T-helper 2 cell treated with Interferon-gamma antibody and Interleukin-4, amounts not matched to agents 5 μg/mL and 100 μg/mL, for 36 hours (primary cell): ENCODE data around the gene AVL9.
"Not testable (repeated sequence)": the region's sequence is repeated elsewhere in the genome, so short reads cannot be mapped to it uniquely, and the experiment has no call there.

Experiments used
- DNase-seq: peaks from one replicate; pipeline ENCODE4 v3.0.0; 2021; ENCODE audit warnings: low spot score
- H3K27ac Mint-ChIP-seq: one replicate; pipeline ENCODE4 v1.8.0; 2021; ENCODE audit warnings: mild to moderate bottlenecking, mixed read lengths
- H3K27me3 Mint-ChIP-seq: one replicate; pipeline ENCODE4 v1.8.0; 2021; ENCODE audit warnings: low read depth, mixed read lengths
- H3K36me3 Mint-ChIP-seq: one replicate; pipeline ENCODE4 v1.8.0; 2021; ENCODE audit warnings: low read depth, mixed read lengths
- H3K4me1 Mint-ChIP-seq: one replicate; pipeline ENCODE4 v1.8.0; 2021; ENCODE audit warnings: low read depth, mixed read lengths
- H3K4me3 Mint-ChIP-seq: one replicate; pipeline ENCODE4 v1.8.0; 2022; ENCODE audit warnings: mild to moderate bottlenecking, moderate library complexity, mixed read lengths
- H3K9me3 Mint-ChIP-seq: one replicate; pipeline ENCODE4 v1.8.0; 2021; ENCODE audit warnings: mixed read lengths

Gene AVL9

DNA sequence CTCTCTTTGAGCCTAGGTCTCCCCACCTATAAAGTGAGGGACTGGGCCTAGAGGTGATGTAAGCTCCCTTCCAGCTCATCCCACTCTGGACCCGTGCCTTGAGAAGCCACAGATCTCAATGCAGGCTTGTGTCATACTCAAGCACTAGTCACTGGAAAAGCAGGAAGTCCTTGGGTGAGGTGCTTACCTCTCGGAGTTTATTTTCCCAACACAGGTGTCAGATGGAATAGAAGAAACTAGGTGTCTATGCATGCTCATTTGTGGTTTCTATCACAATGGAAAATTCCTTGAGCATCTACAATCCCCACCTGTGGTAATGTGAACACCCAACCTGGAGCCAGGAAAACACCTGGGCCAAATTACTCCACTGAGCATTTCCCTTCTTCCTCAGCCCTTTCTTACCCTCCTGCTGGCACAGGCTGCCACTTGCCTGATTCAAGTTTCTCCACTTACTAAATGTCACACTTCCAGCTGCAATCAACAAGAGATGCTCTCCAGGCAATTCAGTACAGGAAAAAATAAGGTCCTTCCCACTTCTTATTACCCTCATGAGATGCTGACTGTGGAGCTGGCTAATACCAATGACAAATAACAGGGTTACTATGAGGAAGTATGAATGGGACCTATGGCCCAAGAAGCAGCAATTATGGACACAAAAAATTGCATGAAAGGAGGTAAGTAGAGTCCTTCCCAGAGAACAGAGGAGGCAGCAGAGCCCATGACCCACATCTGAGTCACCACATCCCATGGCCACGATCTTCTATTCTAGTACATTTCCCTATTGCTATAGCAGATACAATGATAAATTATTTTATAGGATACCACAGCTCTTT lies 18.3 kb upstream of the AVL9 start:
- Mint-ChIP-seq H3K9me3 (no peaks in the 10 kb centered on the region), H3K27ac (no peak overlapping the region), H3K36me3 (no peaks in the 10 kb centered on the region), H3K27me3 (no peaks in the 10 kb centered on the region), H3K4me1 (no peaks in the 10 kb centered on the region), H3K4me3 (no peak overlapping the region)
- DNase-seq, result no peak

DNA sequence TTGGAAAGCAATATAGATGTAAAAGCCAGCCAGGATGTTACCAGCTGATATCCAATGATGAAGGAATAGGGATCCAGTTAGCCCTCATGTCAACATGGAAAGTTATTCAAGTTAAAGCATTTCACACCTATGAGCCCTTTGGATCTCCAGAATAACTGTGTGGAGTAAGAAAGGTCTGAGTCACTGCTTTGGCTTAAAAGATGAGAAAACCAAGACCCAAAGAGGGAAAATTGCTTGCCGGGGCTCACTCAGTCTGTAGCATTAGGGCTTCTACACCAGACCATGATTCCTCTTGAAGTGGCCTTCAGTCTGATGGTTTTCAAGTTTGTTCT lies 17.7 kb upstream of the AVL9 start:
- no peak overlapping the region for H3K4me3 Mint-ChIP-seq
- H3K27me3 Mint-ChIP-seq, result no peaks in the 10 kb centered on the region
- no peaks in the 10 kb centered on the region for H3K4me1 Mint-ChIP-seq
- no peak overlapping the region for H3K27ac Mint-ChIP-seq
- H3K9me3 Mint-ChIP-seq, result no peaks in the 10 kb centered on the region
- H3K36me3 Mint-ChIP-seq, result no peaks in the 10 kb centered on the region
- DNase-seq, result no peak

DNA sequence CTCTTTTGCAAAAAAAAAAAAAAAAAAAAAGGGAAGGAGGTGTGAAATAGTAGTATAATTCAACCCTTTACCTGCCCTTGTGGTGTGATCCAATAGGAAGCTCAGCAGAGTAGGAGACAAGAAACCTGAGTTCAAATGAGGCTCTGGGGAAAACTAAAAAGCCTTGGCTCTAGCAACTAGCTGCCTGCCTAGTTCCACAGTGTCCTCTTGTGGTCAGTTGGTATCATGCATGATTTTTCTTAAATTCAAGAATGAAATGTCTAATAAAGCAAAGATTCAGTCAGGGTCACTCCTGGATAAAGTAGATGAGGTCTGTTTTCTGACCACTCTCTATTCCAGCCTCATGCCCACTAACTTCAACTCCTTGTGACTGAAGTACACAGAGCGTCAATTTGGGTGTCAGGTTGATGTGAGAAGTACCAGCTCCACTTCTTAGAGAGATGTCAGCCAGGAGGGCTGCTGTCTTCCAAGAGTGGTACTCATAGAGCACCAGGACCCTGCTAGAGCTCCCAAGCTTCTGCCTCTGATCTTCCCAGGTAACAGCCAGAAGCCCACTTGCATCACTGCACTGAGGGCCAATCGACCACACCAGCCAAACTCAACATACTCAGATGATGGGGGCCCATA lies 15.6 kb upstream of the AVL9 start:
- no peaks in the 10 kb centered on the region for H3K9me3 Mint-ChIP-seq
- H3K4me3 Mint-ChIP-seq, result no peak overlapping the region
- H3K36me3 Mint-ChIP-seq, result peaks cover 2% of the 10 kb centered on the region
- H3K4me1 Mint-ChIP-seq, result no peaks in the 10 kb centered on the region
- H3K27ac Mint-ChIP-seq, result no peak overlapping the region
- no peaks in the 10 kb centered on the region for H3K27me3 Mint-ChIP-seq
- DNase-seq, result no peak

DNA sequence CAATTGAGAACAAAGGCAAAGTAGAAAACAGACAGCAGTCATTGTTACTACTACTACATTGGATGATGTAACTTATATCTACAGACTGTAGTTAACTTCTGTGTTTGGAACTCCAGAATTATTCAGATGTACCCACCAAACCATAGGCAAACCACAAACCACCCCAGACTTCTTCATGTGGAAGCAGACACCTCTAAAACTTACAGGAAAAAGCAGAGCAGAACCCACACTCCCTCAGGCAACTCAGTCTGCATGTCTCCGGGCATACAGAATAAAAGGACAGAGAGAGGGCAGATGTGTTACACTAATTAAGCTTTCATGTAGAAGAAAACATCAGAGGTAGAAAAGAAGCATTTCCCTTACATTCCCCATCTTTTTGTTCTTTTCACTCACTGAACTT lies 14.1 kb upstream of the AVL9 start:
- no peak for DNase-seq
- H3K4me1 Mint-ChIP-seq, result no peaks in the 10 kb centered on the region
- no peak overlapping the region for H3K27ac Mint-ChIP-seq
- no peak overlapping the region for H3K4me3 Mint-ChIP-seq
- no peaks in the 10 kb centered on the region for H3K9me3 Mint-ChIP-seq
- H3K27me3 Mint-ChIP-seq, result no peaks in the 10 kb centered on the region
- peaks cover 7% of the 10 kb centered on the region for H3K36me3 Mint-ChIP-seq

DNA sequence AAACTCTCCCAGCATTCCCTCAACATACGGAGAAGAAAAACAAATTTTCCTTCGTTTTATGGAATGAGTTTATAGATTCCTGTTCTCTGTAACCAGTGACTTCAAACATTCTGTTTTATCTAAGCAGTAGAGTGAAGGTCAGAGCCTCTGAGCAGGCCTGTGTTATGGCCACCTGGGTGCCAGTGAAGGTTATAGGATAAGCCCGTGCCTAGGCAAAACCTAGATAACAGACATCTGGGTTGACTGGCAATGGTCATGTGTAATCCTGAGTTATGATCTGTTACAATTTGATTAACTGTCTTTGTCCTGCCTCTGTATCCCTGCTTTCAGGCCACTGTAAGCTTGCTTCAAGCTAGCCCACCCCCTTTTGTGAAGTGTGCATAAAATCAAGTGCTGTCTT lies 13.4 kb upstream of the AVL9 start:
- Mint-ChIP-seq H3K27ac (no peak overlapping the region), H3K4me1 (no peaks in the 10 kb centered on the region), H3K4me3 (no peak overlapping the region), H3K9me3 (no peaks in the 10 kb centered on the region), H3K36me3 (peaks cover 13% of the 10 kb centered on the region), H3K27me3 (no peaks in the 10 kb centered on the region)
- no peak for DNase-seq

DNA sequence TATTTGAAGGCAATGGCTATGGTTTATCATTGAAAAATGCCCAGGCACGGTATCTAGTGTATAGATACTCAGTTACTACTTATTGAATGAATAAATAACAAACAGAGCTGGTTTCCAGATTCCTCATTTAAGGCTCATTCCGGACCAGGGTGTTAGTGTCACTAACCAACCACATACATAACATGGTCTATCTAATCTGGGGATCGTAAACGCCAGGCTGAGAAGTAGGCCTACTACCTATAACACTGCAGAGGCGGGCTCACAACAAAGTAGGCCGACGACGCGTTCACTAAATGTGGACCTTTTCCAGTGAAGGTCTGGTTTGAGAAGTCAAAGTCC lies 5.5 kb upstream of the AVL9 start:
- peak overlapping the region; percentile 87 for H3K4me3 Mint-ChIP-seq
- peaks cover 13% of the 10 kb centered on the region for H3K4me1 Mint-ChIP-seq
- no peaks in the 10 kb centered on the region for H3K27me3 Mint-ChIP-seq
- H3K9me3 Mint-ChIP-seq, result no peaks in the 10 kb centered on the region
- DNase-seq, result no peak
- peak overlapping the region; percentile 93 for H3K27ac Mint-ChIP-seq
- peaks cover 32% of the 10 kb centered on the region for H3K36me3 Mint-ChIP-seq

DNA sequence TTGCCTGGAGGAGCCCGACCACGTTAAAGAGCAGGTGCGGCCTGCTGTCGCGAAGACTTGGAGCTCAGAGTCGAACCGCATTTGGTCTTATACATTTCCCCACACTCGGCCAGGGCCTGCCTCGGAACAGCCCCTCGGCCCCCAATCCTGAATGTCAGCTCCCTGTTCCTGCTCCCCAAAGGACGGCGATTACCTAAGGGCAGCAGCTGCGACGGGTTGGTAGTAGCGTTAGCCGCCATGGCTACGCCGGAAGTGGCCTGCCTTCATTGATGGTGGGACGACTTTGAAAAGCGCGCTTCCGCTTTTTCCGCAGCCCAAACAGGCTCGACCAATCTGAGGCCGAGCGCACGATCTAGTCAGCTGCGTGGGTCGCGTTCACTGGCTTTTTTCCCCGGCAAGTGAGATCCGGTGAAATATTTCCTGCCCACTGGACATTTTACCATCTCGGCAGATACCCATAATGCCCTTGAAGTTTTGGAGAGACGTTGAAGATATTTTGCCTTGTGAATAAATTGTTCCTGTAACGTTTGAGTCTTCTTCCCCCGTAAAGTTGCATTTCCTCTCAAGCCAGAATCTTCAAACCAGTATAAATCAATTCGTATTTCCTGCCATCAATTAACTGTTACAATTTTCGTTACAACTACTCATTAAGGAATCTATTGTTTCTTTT lies 5.0 kb upstream of the AVL9 start, which contains the start of gene LSM5:
LSM5 (minus strand) TSS at position 254 of the 670 bp plus-strand sequence; CDS start at position 239, 15 bp downstream.
- peaks cover 13% of the 10 kb centered on the region for H3K4me1 Mint-ChIP-seq
- peaks cover 32% of the 10 kb centered on the region for H3K36me3 Mint-ChIP-seq

DNA sequence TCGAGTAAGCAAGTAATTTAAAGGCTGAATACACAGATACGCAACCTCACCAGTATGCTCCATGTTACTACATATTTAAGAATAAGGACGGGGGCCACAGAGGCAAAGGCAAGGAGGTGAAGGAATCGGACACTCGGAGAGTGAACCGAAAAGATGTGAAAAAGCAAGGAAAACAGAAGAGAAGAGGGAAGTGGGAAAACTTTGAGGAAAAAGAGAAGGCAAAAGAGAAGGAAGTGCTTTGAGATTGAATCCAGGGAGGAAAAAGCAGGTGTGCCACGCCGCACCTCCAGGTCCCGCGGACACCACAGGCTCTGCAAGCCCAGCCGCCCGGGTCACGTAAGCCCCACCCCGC lies 367 bp upstream of the AVL9 start:
- Mint-ChIP-seq H3K27ac (peak overlapping the region; percentile 94), H3K4me1 (peaks cover 17% of the 10 kb centered on the region), H3K4me3 (peak overlapping the region; percentile 100), H3K27me3 (no peaks in the 10 kb centered on the region), H3K9me3 (no peaks in the 10 kb centered on the region), H3K36me3 (peaks cover 17% of the 10 kb centered on the region)
- no peak for DNase-seq

More for the DNA sequence above, 5.0 kb upstream of the AVL9 start, which contains the start of gene LSM5:
- peak within 1 kb of the TSS; percentile 93 for H3K27ac Mint-ChIP-seq
- no peaks in the 10 kb centered on the region for H3K9me3 Mint-ChIP-seq
- peak within 1 kb of the TSS; percentile 87 for H3K4me3 Mint-ChIP-seq
- peak; percentile 89 for DNase-seq
- H3K27me3 Mint-ChIP-seq, result no peaks in the 10 kb centered on the region

DNA sequence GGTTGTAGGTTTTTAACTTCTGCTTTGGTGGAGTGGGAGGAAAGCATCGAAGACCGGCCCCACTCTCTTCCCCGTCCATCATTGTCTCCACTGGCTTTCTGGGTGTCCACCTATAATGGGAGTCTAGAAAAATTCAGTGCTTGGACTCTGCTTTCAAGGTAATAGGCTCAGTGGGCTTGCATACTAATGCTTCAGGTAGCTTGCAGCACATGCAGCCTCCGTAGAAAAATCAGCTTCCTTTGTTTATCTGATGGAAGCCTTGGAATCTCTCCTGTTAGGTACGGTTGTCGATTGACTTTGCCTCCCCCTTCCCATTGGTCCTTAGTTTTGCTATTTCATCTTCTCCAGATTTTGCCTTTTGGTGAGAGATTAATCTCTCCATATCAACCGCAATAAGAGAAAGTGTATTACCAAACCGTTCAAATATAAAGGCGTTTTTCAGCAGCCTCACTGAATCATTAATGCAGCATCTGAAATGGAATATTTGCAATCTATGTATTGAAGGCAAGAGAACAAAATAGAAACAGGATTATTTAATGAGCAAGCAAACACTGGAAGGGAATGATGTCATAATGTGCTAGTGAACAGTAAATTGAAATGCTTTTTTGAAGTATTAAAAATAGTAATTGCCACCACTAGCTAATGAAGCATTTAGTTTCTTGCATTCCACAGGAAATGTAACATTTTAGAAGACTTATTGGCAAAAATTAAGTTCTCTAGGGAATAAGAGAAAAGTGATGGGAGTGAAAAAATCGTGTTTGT lies 944 bp downstream of the AVL9 start:
- Mint-ChIP-seq H3K9me3 (no peaks in the 10 kb centered on the region), H3K4me3 (peak overlapping the region; percentile 92), H3K4me1 (peaks cover 27% of the 10 kb centered on the region), H3K27me3 (no peaks in the 10 kb centered on the region), H3K36me3 (peaks cover 29% of the 10 kb centered on the region), H3K27ac (peak overlapping the region; percentile 98)
- no peak for DNase-seq

DNA sequence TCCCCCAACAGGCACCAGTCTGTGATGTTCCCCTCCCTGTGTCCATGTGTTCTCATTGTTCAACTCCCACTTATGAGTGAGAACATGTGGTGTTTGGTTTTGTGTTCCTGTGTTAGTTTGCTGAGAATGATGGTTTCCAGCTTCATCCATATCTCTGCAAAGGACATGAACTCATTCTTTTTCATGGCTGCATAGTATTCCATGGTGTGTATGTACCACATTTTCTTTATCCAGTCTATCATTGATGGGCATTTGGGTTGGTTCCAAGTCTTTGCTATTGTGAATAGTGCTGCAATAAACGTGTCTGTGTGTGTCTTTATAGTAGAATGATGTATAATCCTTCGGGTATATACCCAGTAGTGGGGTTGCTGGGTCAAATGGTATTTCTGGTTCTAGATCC lies 4.5 kb downstream of the AVL9 start:
- DNase-seq, H3K4me3 Mint-ChIP-seq, H3K27me3 Mint-ChIP-seq, H3K27ac Mint-ChIP-seq, H3K9me3 Mint-ChIP-seq: not testable (repeated sequence)
- H3K4me1 Mint-ChIP-seq, result peaks cover 36% of the 10 kb centered on the region
- peaks cover 29% of the 10 kb centered on the region for H3K36me3 Mint-ChIP-seq

DNA sequence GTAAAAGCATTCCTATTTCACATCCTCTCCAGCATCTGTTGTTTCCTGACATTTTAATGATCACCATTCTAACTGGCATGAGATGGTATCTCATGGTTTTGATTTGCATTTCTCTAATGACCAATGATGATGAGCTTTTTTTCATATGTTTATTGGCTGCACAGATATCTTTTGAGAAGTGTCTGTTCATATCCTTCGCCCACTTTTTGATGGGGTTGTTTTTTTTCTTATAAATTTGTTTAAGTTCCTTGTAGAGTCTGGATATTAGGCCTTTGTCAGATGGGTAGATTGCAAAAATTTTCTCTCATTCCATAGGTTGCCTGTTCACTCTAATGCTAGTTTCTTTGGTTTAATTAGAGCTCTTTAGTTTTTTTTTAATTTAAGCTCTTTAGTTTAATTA lies 4.9 kb downstream of the AVL9 start:
- H3K4me1 Mint-ChIP-seq, result peaks cover 36% of the 10 kb centered on the region
- H3K27me3 Mint-ChIP-seq, H3K27ac Mint-ChIP-seq, DNase-seq, H3K9me3 Mint-ChIP-seq, H3K4me3 Mint-ChIP-seq: not testable (repeated sequence)
- peaks cover 29% of the 10 kb centered on the region for H3K36me3 Mint-ChIP-seq

DNA sequence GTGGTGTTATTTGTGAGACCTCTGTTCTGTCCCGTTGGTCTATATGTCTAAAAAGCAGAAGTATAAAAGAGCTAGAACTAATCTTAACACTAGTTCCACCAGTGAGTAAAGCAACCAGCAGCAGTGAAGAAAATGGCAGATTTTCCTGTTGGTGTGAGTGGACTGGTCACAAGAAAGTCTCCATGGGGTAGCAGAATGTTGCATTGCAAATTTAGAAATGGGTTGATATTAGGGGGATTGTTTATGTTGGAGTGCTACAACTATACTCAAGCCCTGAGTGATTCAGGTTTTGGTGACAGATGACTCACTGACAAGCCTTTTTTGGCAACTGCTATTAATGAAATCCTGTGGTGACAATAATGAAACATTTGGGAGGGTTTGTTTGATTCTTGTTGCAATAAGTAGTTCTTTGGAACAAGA lies 5.6 kb downstream of the AVL9 start:
- H3K27me3 Mint-ChIP-seq, result no peaks in the 10 kb centered on the region
- peak overlapping the region; percentile 34 for H3K27ac Mint-ChIP-seq
- H3K9me3 Mint-ChIP-seq, result no peaks in the 10 kb centered on the region
- H3K4me3 Mint-ChIP-seq, result peak overlapping the region; percentile 23
- peaks cover 29% of the 10 kb centered on the region for H3K36me3 Mint-ChIP-seq
- peaks cover 39% of the 10 kb centered on the region for H3K4me1 Mint-ChIP-seq
- no peak for DNase-seq

DNA sequence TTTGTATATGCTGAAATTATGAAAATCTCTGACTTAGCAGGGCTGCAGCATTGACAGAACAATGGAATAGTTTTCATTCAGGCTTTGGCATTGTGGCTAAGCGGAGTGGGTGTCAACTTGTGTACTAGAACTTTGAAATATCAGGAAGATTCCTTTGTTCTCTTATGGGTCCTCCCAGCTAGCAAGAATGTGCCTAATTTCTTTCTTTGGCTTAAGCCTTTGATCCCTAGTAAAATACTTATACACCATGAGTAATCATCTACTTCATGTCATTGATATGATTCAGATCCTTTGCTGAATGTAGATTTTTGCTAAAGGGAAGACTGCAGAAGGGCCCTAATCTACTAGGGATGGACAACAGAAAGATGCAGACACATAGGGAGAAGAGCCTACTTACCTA lies 6.2 kb downstream of the AVL9 start:
- peaks cover 39% of the 10 kb centered on the region for H3K4me1 Mint-ChIP-seq
- H3K36me3 Mint-ChIP-seq, result peaks cover 29% of the 10 kb centered on the region
- H3K27me3 Mint-ChIP-seq, result no peaks in the 10 kb centered on the region
- peak overlapping the region; percentile 31 for H3K27ac Mint-ChIP-seq
- no peak overlapping the region for H3K4me3 Mint-ChIP-seq
- H3K9me3 Mint-ChIP-seq, result peaks cover 4% of the 10 kb centered on the region
- DNase-seq, result no peak

DNA sequence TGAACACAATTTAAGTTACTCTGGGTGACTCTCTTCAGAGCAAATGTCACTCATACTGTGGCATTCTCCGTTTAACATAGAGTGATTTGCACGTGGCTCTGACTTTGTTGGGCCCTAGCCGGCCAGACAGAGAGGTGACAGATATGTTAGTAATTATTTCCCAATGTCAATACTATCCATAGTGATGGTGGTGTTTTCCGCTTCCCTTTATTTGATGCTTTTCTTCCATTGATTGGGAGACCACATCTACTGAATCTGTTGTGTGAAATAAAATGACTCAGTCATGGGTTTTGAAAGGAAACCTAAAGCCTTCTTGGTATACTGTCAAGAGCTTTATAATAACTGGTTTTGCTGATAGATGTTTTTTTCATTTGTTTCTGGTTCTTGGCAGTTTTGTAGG lies 7.4 kb downstream of the AVL9 start:
- peak; percentile 47 for DNase-seq
- peaks cover 5% of the 10 kb centered on the region for H3K9me3 Mint-ChIP-seq
- H3K4me1 Mint-ChIP-seq, result peaks cover 41% of the 10 kb centered on the region
- peak overlapping the region; percentile 21 for H3K4me3 Mint-ChIP-seq
- H3K27ac Mint-ChIP-seq, result peak overlapping the region; percentile 46
- peaks cover 33% of the 10 kb centered on the region for H3K36me3 Mint-ChIP-seq
- H3K27me3 Mint-ChIP-seq, result no peaks in the 10 kb centered on the region
